NCI-H146 (cell line): Measurements from ENCODE around the gene GSAP.
"Not testable (repeated sequence)": the region's sequence is repeated elsewhere in the genome, so short reads cannot be mapped to it uniquely, and the experiment has no call there.

Experiments used
- DNase-seq: peaks from one replicate; lab custom pipeline; 2025; lab: John Stamatoyannopoulos, UW

GSAP gene, protein sequence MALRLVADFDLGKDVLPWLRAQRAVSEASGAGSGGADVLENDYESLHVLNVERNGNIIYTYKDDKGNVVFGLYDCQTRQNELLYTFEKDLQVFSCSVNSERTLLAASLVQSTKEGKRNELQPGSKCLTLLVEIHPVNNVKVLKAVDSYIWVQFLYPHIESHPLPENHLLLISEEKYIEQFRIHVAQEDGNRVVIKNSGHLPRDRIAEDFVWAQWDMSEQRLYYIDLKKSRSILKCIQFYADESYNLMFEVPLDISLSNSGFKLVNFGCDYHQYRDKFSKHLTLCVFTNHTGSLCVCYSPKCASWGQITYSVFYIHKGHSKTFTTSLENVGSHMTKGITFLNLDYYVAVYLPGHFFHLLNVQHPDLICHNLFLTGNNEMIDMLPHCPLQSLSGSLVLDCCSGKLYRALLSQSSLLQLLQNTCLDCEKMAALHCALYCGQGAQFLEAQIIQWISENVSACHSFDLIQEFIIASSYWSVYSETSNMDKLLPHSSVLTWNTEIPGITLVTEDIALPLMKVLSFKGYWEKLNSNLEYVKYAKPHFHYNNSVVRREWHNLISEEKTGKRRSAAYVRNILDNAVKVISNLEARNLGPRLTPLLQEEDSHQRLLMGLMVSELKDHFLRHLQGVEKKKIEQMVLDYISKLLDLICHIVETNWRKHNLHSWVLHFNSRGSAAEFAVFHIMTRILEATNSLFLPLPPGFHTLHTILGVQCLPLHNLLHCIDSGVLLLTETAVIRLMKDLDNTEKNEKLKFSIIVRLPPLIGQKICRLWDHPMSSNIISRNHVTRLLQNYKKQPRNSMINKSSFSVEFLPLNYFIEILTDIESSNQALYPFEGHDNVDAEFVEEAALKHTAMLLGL

DNA sequence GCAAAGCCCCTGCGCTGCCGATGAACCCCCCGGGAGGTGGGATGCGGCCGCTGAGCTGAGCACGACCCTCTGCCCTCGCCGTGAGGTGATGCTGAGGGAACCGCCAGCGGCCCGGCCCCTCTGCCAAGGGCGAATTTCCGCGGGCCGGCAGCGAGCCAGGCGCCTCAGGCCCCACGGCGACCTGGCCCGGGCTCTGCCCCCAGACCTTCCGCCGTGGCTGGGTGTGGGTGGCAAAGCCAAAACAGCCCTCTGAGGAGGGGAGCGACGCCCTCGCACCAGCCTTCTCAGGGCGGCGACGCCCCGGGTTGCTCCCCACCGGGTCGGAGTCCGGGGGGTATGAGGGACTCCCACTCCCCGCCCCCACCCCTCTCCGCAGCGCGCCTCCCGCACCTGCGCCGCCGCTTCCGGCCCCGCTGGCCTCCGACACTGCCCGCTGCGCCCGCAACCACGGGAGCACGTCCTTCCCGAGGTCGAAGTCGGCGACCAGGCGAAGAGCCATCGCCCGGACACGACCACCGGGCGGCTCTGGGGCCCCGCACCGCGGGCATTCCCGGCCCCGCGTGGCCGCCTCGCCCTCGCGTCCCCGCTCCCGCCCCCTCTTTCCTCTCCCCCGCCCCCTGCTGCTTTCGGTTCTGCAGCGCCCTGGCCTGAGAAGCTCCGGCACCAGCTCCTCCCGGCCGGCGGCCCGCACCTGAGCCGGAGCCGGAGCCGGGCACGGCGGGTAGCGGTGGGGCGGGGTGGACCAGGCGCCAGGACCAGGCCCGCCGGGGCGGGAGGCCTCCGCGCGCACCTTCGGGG, at the start of gene GSAP:
TSS of gene GSAP (minus strand) at position 527 of the 798 bp plus-strand sequence. CDS start at position 499, 28 bp downstream.
- peak; percentile 70 for DNase-seq

DNA sequence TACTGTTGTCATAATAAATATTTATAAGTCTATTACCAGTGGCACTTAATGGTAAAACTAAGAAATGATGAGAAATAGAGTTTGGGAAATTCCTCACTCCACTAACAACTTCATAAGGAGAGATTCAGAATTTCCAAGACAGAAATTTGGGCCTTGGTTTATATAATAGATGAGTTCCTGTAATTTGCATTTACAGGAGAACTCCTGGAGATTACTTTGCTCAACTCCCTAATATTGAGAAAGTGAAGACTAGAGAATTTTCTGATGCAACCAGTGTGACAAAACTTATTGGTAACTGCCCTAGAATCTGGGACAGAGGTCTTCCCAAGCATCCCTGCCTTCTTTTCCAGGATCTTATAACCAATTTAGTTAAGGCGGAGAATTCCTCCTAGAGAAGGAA, 49.1 kb upstream of the GSAP start:
- no peak for DNase-seq

DNA sequence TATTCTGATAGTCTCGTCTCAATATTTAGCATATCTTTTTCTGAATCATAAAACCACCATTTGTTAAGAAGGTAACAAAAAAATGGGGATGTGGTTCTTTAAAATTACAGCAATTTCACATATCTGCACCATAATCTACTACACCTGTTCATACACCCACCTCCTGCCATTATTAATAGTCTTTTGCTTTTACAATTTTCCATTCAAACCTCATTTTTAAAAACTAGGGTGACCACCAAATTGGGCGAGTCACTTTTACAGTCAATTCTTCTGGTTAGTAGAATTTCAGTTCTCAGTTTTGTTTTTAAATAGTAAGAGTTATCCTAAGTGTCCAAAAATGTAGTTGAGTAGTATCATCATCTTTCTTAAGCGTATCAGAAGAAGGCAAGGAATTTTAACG, 48.4 kb upstream of the GSAP start:
- DNase-seq, result no peak

DNA sequence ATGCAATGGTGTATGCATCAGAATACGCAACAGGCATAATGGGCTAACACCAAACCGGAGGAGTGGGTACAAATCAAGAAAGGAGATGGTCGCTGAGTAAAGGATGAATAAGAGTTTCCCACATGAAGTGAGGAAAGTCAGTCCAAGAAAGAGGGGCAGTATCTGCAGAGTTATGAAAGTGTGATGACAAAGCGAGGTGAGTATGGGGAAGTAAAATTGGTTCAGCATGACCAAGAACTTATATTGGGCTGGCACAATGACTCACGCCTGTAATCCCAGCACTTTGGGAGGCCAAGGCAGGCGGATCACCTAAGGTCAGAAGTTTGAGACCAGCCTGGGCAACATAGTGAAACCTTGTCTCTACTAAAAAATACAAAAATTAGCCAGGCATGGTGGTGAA, 47.5 kb upstream of the GSAP start:
- not testable (repeated sequence) for DNase-seq

DNA sequence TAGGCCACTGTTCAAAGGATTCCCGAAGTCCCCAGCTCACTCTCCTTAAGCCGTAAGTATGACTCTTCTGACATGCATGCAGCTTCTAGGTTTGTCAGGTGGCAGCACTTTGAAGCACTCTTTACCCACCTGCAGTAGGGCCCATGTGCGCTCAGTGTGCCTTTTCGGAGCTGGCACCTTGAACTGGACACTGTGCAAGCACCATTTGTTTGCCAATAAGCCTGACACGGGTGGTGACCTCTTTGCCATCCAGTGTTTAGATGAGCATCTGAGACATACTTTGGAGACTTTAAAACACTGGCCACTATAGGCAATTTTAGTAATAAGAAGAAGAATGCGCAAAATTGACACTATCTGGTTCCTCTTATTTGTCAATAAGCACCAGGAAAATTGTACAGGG, 45.7 kb upstream of the GSAP start:
- DNase-seq, result no peak

DNA sequence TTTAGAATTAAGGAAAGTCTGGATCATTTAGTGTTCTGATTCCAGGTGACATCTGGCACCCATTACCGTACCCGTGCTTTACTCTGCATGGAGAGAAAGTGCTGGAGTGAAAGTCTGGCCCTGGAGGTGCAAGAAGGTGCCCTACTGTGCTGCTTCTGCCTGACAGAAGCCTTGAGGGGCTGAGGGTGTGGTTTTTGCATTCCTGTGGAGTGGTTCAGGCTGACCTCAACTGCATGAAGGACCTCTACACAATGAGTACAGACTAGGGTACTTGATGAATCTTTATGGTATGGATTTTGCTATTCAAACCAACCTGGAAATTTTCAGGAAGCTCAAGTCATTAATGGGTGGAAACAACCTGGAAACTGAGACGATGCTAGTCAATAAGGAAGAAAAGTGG, 45.1 kb upstream of the GSAP start:
- no peak for DNase-seq

DNA sequence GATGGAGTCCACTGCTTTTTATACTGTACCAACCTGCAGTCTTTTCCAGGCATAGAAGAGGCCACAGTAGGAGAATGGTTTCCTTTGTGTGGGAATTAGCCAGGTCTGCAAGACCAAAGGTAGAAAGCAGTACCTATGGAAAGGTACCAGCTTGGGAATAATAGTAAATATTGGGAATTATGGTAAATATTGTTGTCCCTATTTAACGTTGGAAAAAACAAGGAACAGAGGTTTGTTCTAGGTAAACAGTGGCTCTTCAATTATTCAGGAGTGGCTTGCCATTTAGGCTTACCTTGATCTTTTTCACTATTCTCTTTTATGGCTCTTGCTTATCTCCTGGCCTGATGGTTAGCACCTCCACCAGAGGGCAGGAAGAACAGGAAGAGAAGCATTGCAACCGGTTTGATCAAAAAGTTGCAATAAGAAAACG, 43.9 kb upstream of the GSAP start:
- DNase-seq, result peak; percentile 14

DNA sequence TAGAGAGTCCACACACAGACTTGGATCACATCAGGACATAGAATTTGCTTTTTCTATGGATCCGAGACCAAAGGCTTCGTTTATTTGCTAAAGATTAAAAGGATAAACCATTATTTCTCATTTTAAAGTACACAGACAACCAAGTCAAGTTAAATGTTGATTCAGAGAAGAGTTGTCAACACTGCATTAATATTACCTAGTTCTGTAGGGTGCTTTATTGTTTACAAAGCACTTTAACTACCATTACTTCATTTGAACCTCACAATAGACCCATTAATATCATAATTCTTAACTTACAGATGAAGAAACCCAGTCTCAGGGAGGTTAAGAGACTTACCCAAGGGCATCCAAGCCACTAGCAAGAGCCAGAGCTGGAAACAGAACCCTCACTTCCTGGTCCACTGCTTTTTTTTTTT, 43.2 kb upstream of the GSAP start:
- peak; percentile 53 for DNase-seq

DNA sequence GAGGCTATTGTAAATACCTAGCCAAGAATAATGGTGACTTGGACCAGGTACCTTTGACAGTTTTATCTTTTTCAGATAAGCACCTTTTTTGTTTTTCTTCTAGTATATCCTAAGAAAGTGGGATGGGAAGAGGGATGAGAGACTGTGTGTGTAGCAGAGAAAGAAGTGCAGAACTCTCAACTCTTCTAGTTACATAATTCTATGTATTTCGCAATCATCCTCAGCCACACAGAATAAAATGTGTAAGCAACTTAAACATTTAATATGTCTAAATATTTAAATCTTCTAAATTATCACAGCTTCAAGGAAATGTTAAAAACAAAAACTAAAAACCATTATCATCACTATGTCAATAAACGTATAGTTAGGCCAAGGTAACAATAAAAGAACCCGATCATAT, 42.6 kb upstream of the GSAP start:
- no peak for DNase-seq

DNA sequence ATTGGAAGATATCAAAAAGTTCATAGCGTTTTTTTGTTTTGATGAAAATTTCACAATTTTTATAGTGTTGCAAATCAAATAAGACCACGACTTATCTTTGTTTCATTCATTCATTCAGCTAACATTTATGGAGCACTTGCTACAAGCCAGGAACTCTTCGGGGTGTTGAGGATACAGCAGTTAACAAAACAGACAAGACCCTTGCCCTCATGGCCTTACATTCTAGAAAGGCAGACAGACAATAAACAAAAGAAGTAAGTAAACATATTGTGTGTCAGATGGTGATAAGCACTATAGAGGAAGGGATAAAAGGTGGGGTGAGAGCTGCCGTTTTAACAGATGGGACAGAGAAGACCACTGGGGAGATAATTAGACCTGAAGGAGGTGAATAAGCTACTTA, 41.6 kb upstream of the GSAP start:
- peak; percentile 68 for DNase-seq

DNA sequence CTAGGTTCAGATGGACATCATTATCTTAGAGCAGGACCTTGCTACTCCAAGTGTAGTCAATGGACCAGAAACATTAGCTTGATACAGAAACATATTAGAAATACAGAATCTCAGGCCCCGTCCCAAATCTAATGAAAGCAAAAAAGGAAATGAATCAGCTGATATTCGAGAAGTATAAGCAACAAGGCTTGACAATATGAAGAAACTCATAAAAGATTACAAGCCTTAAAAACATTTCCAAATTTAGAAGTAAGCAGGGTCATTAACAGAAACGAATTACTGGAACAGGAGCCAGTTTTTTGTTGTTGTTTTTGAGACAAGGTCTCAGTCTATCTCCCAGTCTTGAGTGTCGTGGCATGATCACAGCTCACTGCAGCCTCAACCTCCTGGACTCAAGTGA, 40.5 kb upstream of the GSAP start:
- no peak for DNase-seq

DNA sequence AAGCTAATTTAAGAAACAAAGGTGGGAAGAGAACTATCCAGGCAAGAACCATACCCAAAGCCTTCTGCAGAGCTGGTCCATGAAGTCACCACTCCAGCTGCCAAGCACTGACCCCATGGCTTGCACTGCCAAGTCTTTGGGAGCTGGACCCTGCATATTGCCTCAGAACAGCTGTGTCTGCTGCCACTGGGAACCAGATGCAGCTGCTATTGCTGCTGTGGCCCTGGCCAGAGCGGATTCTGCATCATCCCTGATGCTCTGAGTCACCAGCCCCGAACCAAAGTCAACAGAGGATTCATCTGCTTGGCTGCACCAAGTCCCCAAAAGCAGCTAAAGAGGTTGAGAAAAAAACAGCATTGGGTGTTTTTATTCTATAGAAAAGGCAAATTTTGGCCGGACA, 39.2 kb upstream of the GSAP start:
- no peak for DNase-seq

DNA sequence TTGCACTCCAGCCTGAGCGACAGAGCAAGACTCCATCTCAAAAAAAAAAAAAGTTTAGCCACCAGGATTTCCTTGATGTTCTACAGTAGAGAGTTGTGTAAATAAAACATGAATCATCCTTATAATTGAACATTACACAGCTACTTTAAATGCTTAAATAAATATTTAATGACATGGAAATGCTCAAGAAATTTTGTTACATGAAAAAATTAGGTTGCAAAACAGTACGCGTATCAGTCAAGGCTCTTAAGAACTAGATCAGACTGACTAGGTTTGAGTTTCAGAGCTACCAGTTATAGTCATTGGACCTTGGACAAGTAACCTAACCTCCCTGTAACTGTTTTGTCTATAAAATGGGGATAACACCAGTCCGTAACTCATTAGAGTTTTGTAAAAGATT, 38.7 kb upstream of the GSAP start:
- no peak for DNase-seq

DNA sequence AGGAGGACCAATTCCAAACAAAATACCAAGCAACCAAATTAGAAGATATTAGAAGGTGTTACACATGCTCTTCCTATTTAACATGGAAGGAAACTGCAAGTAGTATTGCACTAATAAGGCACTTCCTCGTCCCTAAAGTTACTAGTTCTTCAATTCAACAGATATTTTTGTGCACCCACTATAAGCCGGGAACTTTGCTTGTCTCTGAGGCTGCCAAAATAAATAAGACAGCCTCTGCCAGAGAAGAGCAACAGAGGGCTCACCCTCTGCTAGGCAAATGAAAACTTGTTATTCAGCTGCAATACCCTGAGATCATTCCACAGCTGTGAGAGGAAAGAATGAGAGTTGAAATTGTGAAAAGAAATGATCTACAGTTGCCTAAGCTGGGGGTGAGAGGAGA, 37.4 kb upstream of the GSAP start:
- no peak for DNase-seq

DNA sequence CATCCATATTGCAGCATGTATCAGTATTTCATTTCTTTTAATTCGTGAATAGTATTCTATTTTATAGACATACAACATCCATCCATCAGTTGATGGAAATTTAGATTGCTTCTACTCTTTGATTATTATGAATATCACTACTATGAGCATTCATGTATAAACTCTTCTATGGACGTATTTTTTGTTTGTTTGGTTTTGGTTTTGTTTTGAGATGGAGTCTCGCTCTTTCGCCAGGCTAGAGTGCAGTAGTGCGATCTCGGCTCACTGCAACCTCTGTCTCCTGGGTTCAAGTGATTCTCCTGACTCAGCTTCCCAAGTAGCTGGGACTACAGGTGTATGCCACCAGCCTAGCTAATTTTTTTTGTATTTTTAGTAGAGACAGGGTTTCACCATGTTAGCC, 35.8 kb upstream of the GSAP start:
- not testable (repeated sequence) for DNase-seq

DNA sequence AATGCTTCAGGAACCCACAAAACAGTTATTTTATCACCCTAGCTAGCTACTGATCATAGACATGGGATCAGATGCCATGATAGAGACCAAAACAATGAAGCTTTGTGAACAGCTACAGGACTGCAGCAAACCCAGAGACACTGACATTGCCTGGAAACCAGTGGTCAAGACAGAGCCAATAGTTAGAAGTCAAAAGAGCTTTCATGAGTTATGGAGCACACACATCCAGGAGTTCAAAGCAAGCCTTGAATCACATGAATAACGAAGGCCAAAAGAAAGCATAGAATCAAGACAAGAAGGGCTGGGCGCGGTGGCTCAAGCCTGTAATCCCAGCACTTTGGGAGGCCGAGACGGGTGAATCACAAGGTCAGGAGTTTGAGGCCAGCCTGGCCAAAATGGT, 34.5 kb upstream of the GSAP start:
- DNase-seq, result no peak

DNA sequence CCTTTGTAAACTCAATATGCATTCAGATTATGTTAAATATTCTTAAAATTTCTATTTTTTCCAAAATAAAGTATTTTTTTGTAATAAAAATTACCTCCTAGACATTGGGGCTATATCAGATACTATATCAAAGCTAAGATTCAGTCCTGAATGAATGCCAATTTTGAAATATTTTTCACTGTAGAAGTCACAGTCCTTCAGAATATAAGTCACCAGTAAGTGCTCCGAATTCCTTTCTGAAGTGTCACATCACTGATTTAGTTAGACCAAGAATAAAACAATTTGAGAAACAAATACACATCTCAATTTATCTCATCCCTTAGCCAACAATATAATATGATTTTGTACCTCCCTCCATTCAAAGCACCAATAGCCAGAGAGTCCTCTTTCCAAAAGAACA, 33.9 kb upstream of the GSAP start:
- no peak for DNase-seq

DNA sequence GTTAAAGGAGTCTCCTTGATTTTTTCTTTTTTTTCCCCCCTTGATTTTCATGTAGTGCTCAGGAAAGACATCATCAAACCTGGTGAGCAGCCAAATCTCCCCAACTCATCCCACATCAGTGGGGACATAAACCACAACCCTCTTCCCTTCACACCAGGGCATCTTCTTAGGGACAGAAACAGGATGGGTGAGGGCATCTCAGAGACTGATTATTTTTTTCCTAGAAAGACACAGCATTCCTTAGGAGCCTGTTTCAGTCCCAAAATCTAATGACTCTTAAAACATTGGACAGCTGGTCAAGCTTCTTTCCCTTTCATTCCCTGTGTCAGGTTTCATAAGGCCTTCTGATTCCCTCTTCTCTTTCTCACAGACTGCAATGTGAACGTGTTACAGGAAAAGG, 31.5 kb upstream of the GSAP start:
- DNase-seq, result no peak

DNA sequence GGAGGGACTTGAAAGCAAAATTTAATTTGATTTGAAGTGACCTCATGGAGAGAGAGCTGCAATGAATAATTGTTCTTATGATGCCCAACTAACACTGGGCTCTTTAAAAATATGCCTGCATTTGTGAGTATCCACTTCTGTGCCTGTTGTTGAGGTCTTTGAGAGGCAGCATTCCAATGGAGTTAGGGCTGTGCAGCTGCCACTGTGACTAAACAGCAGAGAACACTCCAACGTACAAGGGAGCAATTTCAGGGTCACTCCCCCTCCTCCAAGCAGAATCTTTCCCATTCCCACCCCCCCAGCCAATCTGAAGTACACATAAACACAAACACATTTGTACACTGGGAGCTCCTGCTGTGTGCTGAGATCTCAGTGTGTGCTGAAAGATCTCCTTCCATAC, 28.0 kb upstream of the GSAP start:
- no peak for DNase-seq

DNA sequence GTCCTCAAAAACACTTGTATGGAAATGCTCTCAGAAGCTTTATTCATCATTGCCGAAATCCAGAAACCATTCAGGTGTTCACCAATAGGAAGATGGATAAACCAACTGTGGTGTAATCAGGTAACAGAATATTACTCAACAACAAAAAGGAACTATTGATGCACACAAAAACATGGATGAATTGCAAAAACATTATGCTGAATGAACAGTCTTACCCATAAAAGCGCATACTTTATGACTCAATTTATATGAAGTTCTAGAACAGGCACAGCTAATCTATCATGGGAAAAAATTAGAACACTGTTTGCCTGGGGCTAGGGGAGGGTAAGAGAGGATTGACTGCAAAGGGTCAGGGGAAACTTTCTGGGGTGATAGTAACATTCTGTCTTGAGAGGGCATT, 26.9 kb upstream of the GSAP start:
- DNase-seq, result no peak

DNA sequence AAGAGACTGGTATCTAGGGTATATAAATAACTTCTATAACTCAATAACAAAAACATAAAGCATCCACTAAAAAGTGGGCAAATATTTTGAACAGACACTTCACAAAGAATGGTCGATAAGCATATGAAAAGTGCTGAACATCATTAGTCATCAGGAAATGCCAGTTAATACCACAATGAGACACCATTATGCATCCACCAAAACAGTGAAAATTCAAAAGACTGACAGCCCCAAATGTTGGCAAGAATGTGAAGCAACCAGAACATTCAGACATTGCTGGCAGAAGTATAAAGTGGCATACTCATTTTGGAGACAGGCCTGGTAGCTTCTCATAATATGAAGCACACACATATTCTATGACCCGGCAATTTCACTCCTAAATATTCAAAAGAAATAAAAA, 26.5 kb upstream of the GSAP start:
- no peak for DNase-seq

DNA sequence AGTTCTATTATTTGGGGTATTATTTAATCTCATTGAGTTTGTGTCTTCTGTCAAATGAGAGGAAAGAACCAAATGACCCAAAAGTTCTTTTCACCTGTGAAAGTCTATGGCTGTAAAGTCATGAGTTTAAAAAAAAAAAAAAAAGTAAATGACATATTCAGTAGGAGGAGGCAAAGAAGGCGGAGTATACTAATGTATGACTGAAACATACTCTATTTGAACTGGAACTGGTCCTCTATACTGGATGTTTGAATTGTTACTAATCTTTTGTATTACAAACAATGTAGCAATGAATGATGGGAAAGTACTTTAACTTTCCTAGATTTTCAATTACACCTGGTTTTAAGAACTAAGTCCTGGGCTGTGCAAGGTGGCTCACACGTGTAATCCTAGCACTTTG, 24.9 kb upstream of the GSAP start:
- DNase-seq, result no peak

DNA sequence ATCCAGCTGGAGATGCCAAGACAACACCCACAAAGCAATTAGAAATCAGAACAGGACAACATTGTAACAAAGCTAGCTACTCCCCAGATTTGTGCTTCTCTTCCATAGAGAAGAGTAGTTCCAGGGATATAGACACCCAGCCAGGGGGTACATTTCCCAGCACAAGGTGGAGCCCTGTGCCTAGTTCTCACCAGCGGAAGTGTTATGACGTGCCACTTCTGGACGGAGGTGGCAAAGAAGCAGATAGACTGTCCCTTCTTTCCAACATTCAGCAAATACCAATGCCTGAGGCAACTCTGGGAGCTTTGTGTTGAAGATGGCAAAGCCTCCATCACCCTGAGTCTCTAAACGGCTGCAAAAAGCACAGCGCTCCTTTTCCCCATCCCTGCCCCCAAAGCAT, 23.4 kb upstream of the GSAP start:
- peak; percentile 59 for DNase-seq
